GM23248 (cell line): ENCODE measurements around the gene ZC3HAV1. TPM values are rescaled to one million over a fixed set of nuclear protein-coding genes. Genes with fewer than 3 reads are reported as not detected.
"Not testable (repeated sequence)": the region's sequence is repeated elsewhere in the genome, so short reads cannot be mapped to it uniquely, and the experiment has no call there.

Source experiments
- DNase-seq: peaks from one replicate; pipeline ENCODE4 v3.0.0-alpha.2; 2015
- H2AFZ ChIP-seq: fragments of 200-600 bp; sonication (generic); 2 replicates; pipeline ENCODE4 v1.6.1; 2016; ENCODE audit warnings: antibody characterized with exemption
- H3F3A ChIP-seq: fragments of 200-600 bp; sonication (generic); 2 replicates; pipeline ENCODE4 v1.6.1; 2016; ENCODE audit warnings: mild to moderate bottlenecking, antibody characterized with exemption, mixed run types; ENCODE audit not compliant: insufficient read depth
- H3K27ac ChIP-seq: fragments of 200-600 bp; sonication (generic); 2 replicates; pipeline ENCODE4 v1.5.1; 2016; ENCODE audit warnings: mild to moderate bottlenecking
- H3K27me3 ChIP-seq: fragments of 200-600 bp; sonication (generic); replicated peaks from 2 replicates; pipeline ENCODE4 v1.6.1; 2016; ENCODE audit warnings: mild to moderate bottlenecking; ENCODE audit not compliant: insufficient read depth
- H3K36me3 ChIP-seq: fragments of 200-600 bp; sonication (generic); 2 replicates; pipeline ENCODE4 v1.6.1; 2016; ENCODE audit warnings: low read depth, mild to moderate bottlenecking
- H3K4me1 ChIP-seq: fragments of 200-600 bp; sonication (generic); 2 replicates; pipeline ENCODE4 v1.6.1; 2016; ENCODE audit warnings: mild to moderate bottlenecking; ENCODE audit not compliant: insufficient read depth
- H3K4me2 ChIP-seq: fragments of 200-600 bp; sonication (generic); one replicate; pipeline ENCODE4 v1.6.1; 2016; ENCODE audit warnings: mild to moderate bottlenecking; ENCODE audit not compliant: unreplicated experiment
- H3K4me3 ChIP-seq: fragments of 200-600 bp; sonication (generic); 2 replicates; pipeline ENCODE4 v1.5.1; 2016; ENCODE audit warnings: mild to moderate bottlenecking
- H3K79me2 ChIP-seq: fragments of 200-600 bp; sonication (generic); 2 replicates; pipeline ENCODE4 v1.6.1; 2016; ENCODE audit warnings: mild to moderate bottlenecking; ENCODE audit not compliant: insufficient read depth
- H3K9ac ChIP-seq: fragments of 200-600 bp; sonication (generic); 2 replicates; pipeline ENCODE4 v1.6.1; 2016; ENCODE audit warnings: mild to moderate bottlenecking
- H3K9me2 ChIP-seq: fragments of 200-600 bp; sonication (generic); 2 replicates; pipeline ENCODE4 v1.6.1; 2016; ENCODE audit warnings: mixed run types, mild to moderate bottlenecking, moderate library complexity; ENCODE audit not compliant: insufficient read depth
- H3K9me3 ChIP-seq: fragments of 200-600 bp; sonication (generic); one replicate; pipeline ENCODE4 v1.6.1; 2017; ENCODE audit warnings: low read depth
- H4K20me1 ChIP-seq: fragments of 200-600 bp; sonication (generic); 2 replicates; pipeline ENCODE4 v1.6.0; 2016; ENCODE audit not compliant: insufficient read depth
- EZH2 ChIP-seq: fragments of 200-600 bp; sonication (generic); IDR thresholded peaks from 2 replicates; pipeline ENCODE4 v1.6.1; 2018; ENCODE audit warnings: antibody characterized with exemption, mild to moderate bottlenecking; ENCODE audit not compliant: insufficient read depth, poor library complexity, severe bottlenecking
- EZH2phosphoT487 ChIP-seq: fragments of 200-600 bp; sonication (generic); IDR thresholded peaks from 2 replicates; pipeline ENCODE4 v1.6.1; 2018; ENCODE audit warnings: antibody characterized with exemption, moderate library complexity, mild to moderate bottlenecking, low read depth; ENCODE audit not compliant: insufficient read depth
- WGBS, 2 experiments: methylation state at CpG; one replicate each; pipeline ENCODE4 v1.1.6; 2015 to 2017; ENCODE audit warnings: low lambda C conversion rate in 2 of 2, low coverage in 1 of 2; ENCODE audit errors: missing lambda C conversion rate in 2 of 2; 5-methylcytosine and 5-hydroxymethylcytosine counted together
- in situ Hi-C: fragments of 300-500 bp; cut with MboI; formaldehyde crosslinking; loops from 2 replicates; pipeline ENCODE4 v1.15.0; 2020
- polyA plus RNA-seq: library from polyadenylated mRNA; unstranded; fragments of >200 nt; fragmentation: Nextera tagmentation; extraction: Ambion mirVana; gene quantifications from 2 replicates; pipeline ENCODE4 v1.2.1, GENCODE V29; 2016
- total RNA-seq: library from RNA; depleted of rRNA; stranded (reverse); fragments of >200 nt; shearing (Covaris generic); gene quantifications from 2 replicates; pipeline ENCODE4 v1.2.3, GENCODE V29; 2014

The ZC3HAV1 gene
- total and polyA plus RNA-seq, 2 experiments from 2014 or later = 28.8 to 30.5 TPM

- Histone ChIP-seq H4K20me1 (peaks cover 6% of the 10 kb centered on the region; the same call in 1 of the 2 replicates), H3K27ac (no peak overlapping the region), H3K9me2 (no peaks in the 10 kb centered on the region), H3K9ac (peak overlapping the region; percentile 87; the same call in 1 of the 2 replicates), H3K4me3 (peak overlapping the region; percentile 94), H3K9me3 (no peaks in the 10 kb centered on the region), H3F3A (peaks cover 12% of the 10 kb centered on the region), H3K36me3 (no peaks in the 10 kb centered on the region), H3K4me1 (peaks cover 15% of the 10 kb centered on the region), H3K4me2 (peak overlapping the region; percentile 92), H2AFZ (no peak overlapping the region), H3K27me3 (no peaks in the 10 kb centered on the region), H3K79me2 (peaks cover 73% of the 10 kb centered on the region)
- TF ChIP-seq EZH2phosphoT487 (no peak), EZH2 (no peak)
- WGBS, 2 experiments = 65 to 73% methylated on average over 2 of the region's 2 CpGs
- DNase-seq = peak; percentile 10
- in situ Hi-C loops = no loop called here
Measured at GRCh38 chr7:139106959-139107358, 2.6 kb downstream of the ZC3HAV1 start.

GRCh38 chr7:139106227-139106626 lies 3.3 kb downstream of the ZC3HAV1 start:
- H2AFZ ChIP-seq, H3K36me3 ChIP-seq, DNase-seq, H3K27ac ChIP-seq, in situ Hi-C loops, H3K9me3 ChIP-seq, H3K9ac ChIP-seq, H3K4me3 ChIP-seq, H4K20me1 ChIP-seq, H3K9me2 ChIP-seq, H3K27me3 ChIP-seq: not testable (repeated sequence)
- H3K4me1 ChIP-seq = peaks cover 15% of the 10 kb centered on the region
- 94 to 98% methylated on average over 7 of the region's 7 CpGs for WGBS, 2 experiments
- peak overlapping the region; percentile 92 for H3K4me2 ChIP-seq
- H3F3A ChIP-seq = peaks cover 12% of the 10 kb centered on the region
- H3K79me2 ChIP-seq = peaks cover 78% of the 10 kb centered on the region

- WGBS, 2 experiments = 84 to 90% methylated on average over 3 of the region's 3 CpGs
- no peak overlapping the region for H3K4me3 ChIP-seq
- no peak overlapping the region for H3K9ac ChIP-seq
- in situ Hi-C loops = no loop called here
- peaks cover 12% of the 10 kb centered on the region for H3F3A ChIP-seq
- no peak overlapping the region for H3K4me2 ChIP-seq
- H3K27ac ChIP-seq = no peak overlapping the region
- H3K9me3 ChIP-seq = no peaks in the 10 kb centered on the region
- H3K4me1 ChIP-seq = peaks cover 15% of the 10 kb centered on the region
- no peak overlapping the region for H2AFZ ChIP-seq
- no peaks in the 10 kb centered on the region for H3K27me3 ChIP-seq
- no peaks in the 10 kb centered on the region for H3K36me3 ChIP-seq
- H3K9me2 ChIP-seq = no peaks in the 10 kb centered on the region
- H4K20me1 ChIP-seq = peaks cover 6% of the 10 kb centered on the region; the same call in 1 of the 2 replicates
- TF ChIP-seq EZH2phosphoT487 (no peak), EZH2 (no peak)
- H3K79me2 ChIP-seq = peaks cover 85% of the 10 kb centered on the region
- DNase-seq = no peak
Measured at GRCh38 chr7:139105484-139105883, 4.0 kb downstream of the ZC3HAV1 start.

- Histone ChIP-seq H4K20me1 (peaks cover 6% of the 10 kb centered on the region; the same call in 1 of the 2 replicates), H3K9ac (no peak overlapping the region), H3K27me3 (no peaks in the 10 kb centered on the region), H3K4me1 (peaks cover 17% of the 10 kb centered on the region), H3F3A (peaks cover 11% of the 10 kb centered on the region), H3K27ac (no peak overlapping the region), H3K36me3 (no peaks in the 10 kb centered on the region), H3K4me2 (no peak overlapping the region), H3K9me3 (no peaks in the 10 kb centered on the region), H3K4me3 (no peak overlapping the region), H3K79me2 (peaks cover 96% of the 10 kb centered on the region), H3K9me2 (no peaks in the 10 kb centered on the region), H2AFZ (no peak overlapping the region)
- no peak for DNase-seq
- in situ Hi-C loops = no loop called here
- TF ChIP-seq EZH2phosphoT487 (no peak), EZH2 (no peak)
- 96 to 99% methylated on average over 8 of the region's 8 CpGs for WGBS, 2 experiments
Measured at GRCh38 chr7:139104091-139104450, 5.4 kb downstream of the ZC3HAV1 start.
